ENCODE measurements around the gene EML1. TPM values are rescaled to one million over a fixed set of nuclear protein-coding genes. Genes with fewer than 3 reads are reported as not detected.

Gene EML1
- total and polyA plus RNA-seq, 7 experiments from 2014 or later = not detected

- Histone ChIP-seq H3K9me3 (ENCODE audit: control insufficient read depth in 2 of 3, low read length in 3 of 3) (no peaks in the 10 kb centered on the region), H3K36me3 (ENCODE audit: control insufficient read depth in 2 of 3, insufficient read depth in 3 of 3, low read length in 3 of 3) (no peaks in the 10 kb centered on the region), H3K4me1 (ENCODE audit: control insufficient read depth in 2 of 2, insufficient read depth in 2 of 2, low read length in 2 of 2) (no peaks in the 10 kb centered on the region), H3K27ac (ENCODE audit: low read depth, low read length) (no peak overlapping the region), H3K4me3 (ENCODE audit: low read length) (no peak overlapping the region), H3K27me3 (ENCODE audit: control insufficient read depth in 2 of 2, insufficient read depth in 2 of 2, low read length in 2 of 2) (no peaks in the 10 kb centered on the region)
- Mint-ChIP-seq H3K36me3 (no peaks in the 10 kb centered on the region), H3K4me1 (peaks cover 0 to 3% (median 0%) of the 10 kb centered on the region in 7 donors), H3K27me3 (peaks cover 32 to 48% (median 36%) of the 10 kb centered on the region in 5 donors), H3K4me3 (no peak overlapping the region), H3K9me3 (no peaks in the 10 kb centered on the region), H3K27ac (no peak overlapping the region)
- ATAC-seq (no peak), DNase-seq (no peak)
- ChIA-PET CTCF (no interaction called here), POLR2A (interaction anchor here (0.7 kb wide), 1 partner anchor 104 kb away, joined by 5 read pairs; no protein-coding TSS in a partner anchor)
- intact Hi-C loops (cut with micrococcal nuclease) = no loop called here
Observed at GRCh38 chr14:99961826-99962518, 168.8 kb downstream of the EML1 start.

GRCh38 chr14:99964979-99965378 lies 171.8 kb downstream of the EML1 start:
- peaks cover 0 to 3% (median 0%) of the 10 kb centered on the region in 7 donors for H3K4me1 Mint-ChIP-seq
- no peaks in the 10 kb centered on the region for H3K9me3 Mint-ChIP-seq
- Histone ChIP-seq H3K27me3 (ENCODE audit: control insufficient read depth in 2 of 2, insufficient read depth in 2 of 2, low read length in 2 of 2) (no peaks in the 10 kb centered on the region), H3K36me3 (ENCODE audit: control insufficient read depth in 2 of 3, insufficient read depth in 3 of 3, low read length in 3 of 3) (no peaks in the 10 kb centered on the region), H3K27ac (ENCODE audit: low read depth, low read length) (no peak overlapping the region), H3K9me3 (ENCODE audit: control insufficient read depth in 2 of 3, low read length in 3 of 3) (no peaks in the 10 kb centered on the region), H3K4me1 (ENCODE audit: control insufficient read depth in 2 of 2, insufficient read depth in 2 of 2, low read length in 2 of 2) (no peaks in the 10 kb centered on the region), H3K4me3 (ENCODE audit: low read length) (no peak overlapping the region)
- DNase-seq (no peak), ATAC-seq (no peak)
- intact Hi-C loops (cut with micrococcal nuclease) = no loop called here
- ChIA-PET POLR2A (no interaction called here), CTCF (no interaction called here)
- no peaks in the 10 kb centered on the region for H3K36me3 Mint-ChIP-seq
- peaks cover 29 to 45% (median 37%) of the 10 kb centered on the region in 5 donors for H3K27me3 Mint-ChIP-seq
- H3K4me3 Mint-ChIP-seq = no peak overlapping the region
- H3K27ac Mint-ChIP-seq = no peak overlapping the region

GRCh38 chr14:99966037-99966835 lies 173.0 kb downstream of the EML1 start:
- Histone ChIP-seq H3K4me3 (ENCODE audit: low read length) (no peak overlapping the region), H3K27me3 (ENCODE audit: control insufficient read depth in 2 of 2, insufficient read depth in 2 of 2, low read length in 2 of 2) (no peaks in the 10 kb centered on the region), H3K9me3 (ENCODE audit: control insufficient read depth in 2 of 3, low read length in 3 of 3) (no peaks in the 10 kb centered on the region), H3K36me3 (ENCODE audit: control insufficient read depth in 2 of 3, insufficient read depth in 3 of 3, low read length in 3 of 3) (no peaks in the 10 kb centered on the region), H3K4me1 (ENCODE audit: control insufficient read depth in 2 of 2, insufficient read depth in 2 of 2, low read length in 2 of 2) (no peaks in the 10 kb centered on the region), H3K27ac (ENCODE audit: low read depth, low read length) (no peak overlapping the region)
- intact Hi-C loops (cut with micrococcal nuclease) = no loop called here
- DNase-seq (no peak), ATAC-seq (no peak)
- ChIA-PET CTCF (no interaction called here), POLR2A (no interaction called here)
- Mint-ChIP-seq H3K36me3 (no peaks in the 10 kb centered on the region), H3K4me1 (peaks cover 0 to 7% (median 0%) of the 10 kb centered on the region in 7 donors), H3K27ac (no peak overlapping the region), H3K9me3 (no peaks in the 10 kb centered on the region), H3K27me3 (peaks cover 23 to 46% (median 31%) of the 10 kb centered on the region in 5 donors), H3K4me3 (no peak overlapping the region)

- DNase-seq (no peak), ATAC-seq (no peak)
- H3K27ac ChIP-seq (ENCODE audit: low read depth, low read length) = no peak overlapping the region
- no peak overlapping the region for H3K4me3 ChIP-seq (ENCODE audit: low read length)
- no peaks in the 10 kb centered on the region for H3K9me3 ChIP-seq (ENCODE audit: control insufficient read depth in 2 of 3, low read length in 3 of 3)
- no peaks in the 10 kb centered on the region for H3K4me1 ChIP-seq (ENCODE audit: control insufficient read depth in 2 of 2, insufficient read depth in 2 of 2, low read length in 2 of 2)
- Mint-ChIP-seq H3K4me1 (peaks cover 0 to 7% (median 0%) of the 10 kb centered on the region in 7 donors), H3K36me3 (no peaks in the 10 kb centered on the region), H3K27me3 (peaks cover 21 to 43% (median 27%) of the 10 kb centered on the region in 5 donors), H3K4me3 (no peak overlapping the region), H3K27ac (no peak overlapping the region), H3K9me3 (no peaks in the 10 kb centered on the region)
- no peaks in the 10 kb centered on the region for H3K36me3 ChIP-seq (ENCODE audit: control insufficient read depth in 2 of 3, insufficient read depth in 3 of 3, low read length in 3 of 3)
- CTCF ChIA-PET = no interaction called here
- no peaks in the 10 kb centered on the region for H3K27me3 ChIP-seq (ENCODE audit: control insufficient read depth in 2 of 2, insufficient read depth in 2 of 2, low read length in 2 of 2)
- intact Hi-C loops (cut with micrococcal nuclease) = no loop called here
- POLR2A ChIA-PET = no interaction called here
Observed at GRCh38 chr14:99966912-99967311, 173.7 kb downstream of the EML1 start.

- H3K36me3 ChIP-seq (ENCODE audit: control insufficient read depth in 2 of 3, insufficient read depth in 3 of 3, low read length in 3 of 3) = no peaks in the 10 kb centered on the region
- DNase-seq = no peak
- peak overlapping the region in 1 of 10 donors; percentile 31 for H3K4me3 Mint-ChIP-seq
Observed at GRCh38 chr14:99968191-99968920, 175.1 kb downstream of the EML1 start.

GRCh38 chr14:99968941-99969340 lies 175.7 kb downstream of the EML1 start:
- Mint-ChIP-seq H3K9me3 (peaks cover 0 to 1% (median 0%) of the 10 kb centered on the region in 11 donors), H3K27me3 (peaks cover 13 to 42% (median 14%) of the 10 kb centered on the region in 5 donors), H3K27ac (no peak overlapping the region), H3K4me1 (peaks cover 7 to 20% (median 13%) of the 10 kb centered on the region in 7 donors), H3K4me3 (no peak overlapping the region), H3K36me3 (no peaks in the 10 kb centered on the region)
- Histone ChIP-seq H3K36me3 (ENCODE audit: control insufficient read depth in 2 of 3, insufficient read depth in 3 of 3, low read length in 3 of 3) (no peaks in the 10 kb centered on the region), H3K4me3 (ENCODE audit: low read length) (no peak overlapping the region), H3K27me3 (ENCODE audit: control insufficient read depth in 2 of 2, insufficient read depth in 2 of 2, low read length in 2 of 2) (no peaks in the 10 kb centered on the region), H3K27ac (ENCODE audit: low read depth, low read length) (no peak overlapping the region), H3K9me3 (ENCODE audit: control insufficient read depth in 2 of 3, low read length in 3 of 3) (no peaks in the 10 kb centered on the region), H3K4me1 (ENCODE audit: control insufficient read depth in 2 of 2, insufficient read depth in 2 of 2, low read length in 2 of 2) (no peaks in the 10 kb centered on the region)
- CTCF ChIA-PET = no interaction called here
- no peak for ATAC-seq
- POLR2A ChIA-PET = no interaction called here
- DNase-seq = no peak
- intact Hi-C loops (cut with micrococcal nuclease) = no loop called here

More at GRCh38 chr14:99968191-99968920, 175.1 kb downstream of the EML1 start:
- intact Hi-C loops (cut with micrococcal nuclease) = no loop called here
- Mint-ChIP-seq H3K27ac (peak overlapping the region in 1 of 9 donors; percentile 80), H3K27me3 (peaks cover 13 to 42% (median 17%) of the 10 kb centered on the region in 5 donors), H3K36me3 (no peaks in the 10 kb centered on the region), H3K9me3 (peaks cover 0 to 1% (median 0%) of the 10 kb centered on the region in 11 donors), H3K4me1 (peaks cover 7 to 17% (median 11%) of the 10 kb centered on the region in 7 donors)
- Histone ChIP-seq H3K4me3 (ENCODE audit: low read length) (no peak overlapping the region), H3K9me3 (ENCODE audit: control insufficient read depth in 2 of 3, low read length in 3 of 3) (no peaks in the 10 kb centered on the region), H3K27me3 (ENCODE audit: control insufficient read depth in 2 of 2, insufficient read depth in 2 of 2, low read length in 2 of 2) (no peaks in the 10 kb centered on the region), H3K27ac (ENCODE audit: low read depth, low read length) (no peak overlapping the region), H3K4me1 (ENCODE audit: control insufficient read depth in 2 of 2, insufficient read depth in 2 of 2, low read length in 2 of 2) (no peaks in the 10 kb centered on the region)
- POLR2A ChIA-PET = no interaction called here
- no peak for ATAC-seq
- CTCF ChIA-PET = interaction anchor here (0.9 kb wide), 1 partner anchor 15 kb away, joined by 3 read pairs; no protein-coding TSS in a partner anchor
